DOHH2 (cell line): ENCODE measurements around the gene PALLD.

ENCODE experiments used
- EZH2phosphoT487 ChIP-seq: fragments of 200-600 bp; sonication (generic); IDR thresholded peaks from 2 replicates; pipeline ENCODE4 v1.6.1; 2017; ENCODE audit warnings: borderline replicate concordance, mild to moderate bottlenecking, antibody characterized with exemption, low read length, moderate library complexity, mixed read lengths
- TF ChIP-seq, protein P1 (sequence below): fragments of 200-600 bp; sonication (generic); IDR thresholded peaks from one replicate; pipeline ENCODE4 v1.5.1; 2014; ENCODE audit warnings: antibody characterized with exemption, mild to moderate bottlenecking, low read depth, low read length; ENCODE audit not compliant: poor library complexity, severe bottlenecking

DNA sequence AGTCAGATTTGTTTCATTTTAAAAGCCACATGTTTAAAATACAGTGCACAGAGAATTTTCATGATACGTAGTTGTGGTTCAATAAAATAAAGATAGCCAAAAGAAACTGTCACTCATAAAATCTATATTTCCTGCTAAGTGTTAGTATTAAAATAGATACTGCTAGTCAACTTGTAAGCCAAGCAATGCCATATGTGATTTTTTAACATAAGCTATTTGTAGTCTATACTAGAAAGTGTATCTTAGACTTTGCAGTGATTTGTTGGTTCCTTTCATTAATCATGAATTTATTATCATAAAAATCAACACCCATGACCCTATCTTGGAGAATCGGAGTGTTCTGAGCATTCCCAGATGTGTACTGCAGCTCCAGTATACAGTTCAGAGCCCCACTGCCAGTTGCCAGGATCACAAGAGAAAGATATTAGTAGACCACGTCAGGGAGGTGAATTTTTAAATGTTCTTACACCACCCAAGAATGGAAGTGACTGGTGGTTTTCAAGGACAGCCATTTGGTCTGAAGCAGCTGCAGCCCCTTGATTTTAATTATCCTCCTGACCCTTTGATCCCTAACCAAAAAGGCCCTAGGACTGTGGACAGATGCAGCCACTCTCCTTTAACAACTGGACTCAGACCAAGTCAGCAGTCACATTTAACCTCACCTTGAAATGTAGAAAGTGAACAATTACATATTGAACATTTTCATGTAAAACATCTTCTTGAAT is 163.1 kb downstream of the PALLD start:
- TF ChIP-seq, protein P1, sequence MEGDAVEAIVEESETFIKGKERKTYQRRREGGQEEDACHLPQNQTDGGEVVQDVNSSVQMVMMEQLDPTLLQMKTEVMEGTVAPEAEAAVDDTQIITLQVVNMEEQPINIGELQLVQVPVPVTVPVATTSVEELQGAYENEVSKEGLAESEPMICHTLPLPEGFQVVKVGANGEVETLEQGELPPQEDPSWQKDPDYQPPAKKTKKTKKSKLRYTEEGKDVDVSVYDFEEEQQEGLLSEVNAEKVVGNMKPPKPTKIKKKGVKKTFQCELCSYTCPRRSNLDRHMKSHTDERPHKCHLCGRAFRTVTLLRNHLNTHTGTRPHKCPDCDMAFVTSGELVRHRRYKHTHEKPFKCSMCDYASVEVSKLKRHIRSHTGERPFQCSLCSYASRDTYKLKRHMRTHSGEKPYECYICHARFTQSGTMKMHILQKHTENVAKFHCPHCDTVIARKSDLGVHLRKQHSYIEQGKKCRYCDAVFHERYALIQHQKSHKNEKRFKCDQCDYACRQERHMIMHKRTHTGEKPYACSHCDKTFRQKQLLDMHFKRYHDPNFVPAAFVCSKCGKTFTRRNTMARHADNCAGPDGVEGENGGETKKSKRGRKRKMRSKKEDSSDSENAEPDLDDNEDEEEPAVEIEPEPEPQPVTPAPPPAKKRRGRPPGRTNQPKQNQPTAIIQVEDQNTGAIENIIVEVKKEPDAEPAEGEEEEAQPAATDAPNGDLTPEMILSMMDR = no peak
- no peak for TF ChIP-seq EZH2phosphoT487
